Tibial nerve (tissue), 4 donors: ENCODE data around the gene MKKS. TPM values are rescaled to one million over a fixed set of nuclear protein-coding genes. Genes with fewer than 3 reads are reported as not detected.

Source experiments
- DNase-seq, 2 donors: peaks; one replicate each; pipeline ENCODE4 v3.0.0-alpha.2; 2019; ENCODE audit warnings: low spot score in 2 of 2
- H3K27ac ChIP-seq, 4 donors: fragments of 200-600 bp; sonication (generic) in 3 of 4; one replicate each; pipeline ENCODE4 v1.5.1; 2017 to 2019; ENCODE audit warnings: mild to moderate bottlenecking in 1 of 4
- H3K27me3 ChIP-seq, 2 donors: fragments of 200-600 bp; sonication (generic) in 1 of 2; one replicate each; pipeline versions ENCODE4 v1.5.1 to v1.6.0; 2017 to 2019
- H3K36me3 ChIP-seq, 3 donors: fragments of 200-600 bp; sonication (generic); one replicate each; pipeline ENCODE4 v1.5.1; 2018 to 2019
- H3K4me1 ChIP-seq, 4 donors: fragments of 200-600 bp; sonication (generic) in 3 of 4; one replicate each; pipeline ENCODE4 v1.5.1; 2017 to 2019
- H3K4me3 ChIP-seq, 4 donors: fragments of 200-600 bp; sonication (generic) in 3 of 4; one replicate each; pipeline ENCODE4 v1.5.1; 2017 to 2019; ENCODE audit warnings: mild to moderate bottlenecking in 1 of 4, moderate library complexity in 1 of 4
- H3K9me3 ChIP-seq, 4 donors: fragments of 200-600 bp; sonication (generic) in 3 of 4; one replicate each; pipeline ENCODE4 v1.5.1; 2017 to 2019
- CTCF ChIP-seq, 5 experiments: fragments of 200-600 bp in 3 of 5; fragments of 450-650 bp in 2 of 5; sonication (generic) in 3 of 5; IDR thresholded peaks; one replicate each; pipeline ENCODE4 v1.5.1; 2016 to 2019; ENCODE audit warnings: antibody characterized with exemption in 5 of 5, mild to moderate bottlenecking in 3 of 5, moderate library complexity in 2 of 5
- EP300 ChIP-seq, 2 donors: sonication (generic); formaldehyde crosslinking; IDR thresholded peaks; one replicate each; pipeline ENCODE4 v1.6.1; 2017; ENCODE audit warnings: antibody characterized with exemption in 2 of 2, mild to moderate bottlenecking in 1 of 2
- POLR2A ChIP-seq, 2 donors: fragments of 450-650 bp; IDR thresholded peaks; one replicate each; pipeline ENCODE4 v1.6.1; 2017; ENCODE audit warnings: antibody characterized with exemption in 2 of 2, mild to moderate bottlenecking in 2 of 2, moderate library complexity in 2 of 2
- WGBS, 2 donors: methylation state at CpG; one replicate each; pipeline ENCODE4 v1.1.5; 2018; 5-methylcytosine and 5-hydroxymethylcytosine counted together
- total RNA-seq, 4 donors: library from RNA; depleted of rRNA; stranded (reverse); fragments of >200 nt; gene quantifications; one replicate each; pipeline ENCODE4 v1.1.0, GENCODE V29; 2016

MKKS gene
- total RNA-seq, 4 donors from 2014 or later: 12.9 to 16.6 (median 16.0) TPM

DNA sequence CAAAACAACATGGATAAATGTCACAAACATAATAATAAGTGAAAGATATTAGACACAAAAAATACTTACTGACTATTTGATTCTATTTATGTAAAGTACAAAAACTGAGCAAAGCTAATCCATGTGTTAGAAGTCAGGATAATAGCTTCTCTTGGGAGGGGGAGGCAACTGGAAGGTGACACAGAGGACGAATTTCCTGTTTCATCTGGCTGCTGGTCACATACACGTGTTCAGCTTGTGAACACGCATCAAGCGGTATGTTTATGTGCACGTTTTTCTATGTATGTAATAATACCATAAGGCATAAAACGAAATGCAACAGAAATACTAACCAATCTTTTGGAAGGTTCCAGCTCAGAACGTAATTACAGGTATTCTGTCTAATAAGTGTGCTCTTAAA lies 54.3 kb downstream of the MKKS start:
- H3K4me3 ChIP-seq: no peak overlapping the region
- H3K9me3 ChIP-seq: no peaks in the 10 kb centered on the region
- no peaks in the 10 kb centered on the region for H3K4me1 ChIP-seq
- no peaks in the 10 kb centered on the region for H3K36me3 ChIP-seq
- TF ChIP-seq CTCF (IDR thresholded peaks at IDR 0.05) (no peak), POLR2A (IDR thresholded peaks at IDR 0.05) (no peak), EP300 (IDR thresholded peaks at IDR 0.05) (no peak)
- no peaks in the 10 kb centered on the region for H3K27me3 ChIP-seq
- 75 to 81% methylated on average over 7 of the region's 7 CpGs for WGBS, 2 donors
- DNase-seq: no peak
- H3K27ac ChIP-seq: no peak overlapping the region

DNA sequence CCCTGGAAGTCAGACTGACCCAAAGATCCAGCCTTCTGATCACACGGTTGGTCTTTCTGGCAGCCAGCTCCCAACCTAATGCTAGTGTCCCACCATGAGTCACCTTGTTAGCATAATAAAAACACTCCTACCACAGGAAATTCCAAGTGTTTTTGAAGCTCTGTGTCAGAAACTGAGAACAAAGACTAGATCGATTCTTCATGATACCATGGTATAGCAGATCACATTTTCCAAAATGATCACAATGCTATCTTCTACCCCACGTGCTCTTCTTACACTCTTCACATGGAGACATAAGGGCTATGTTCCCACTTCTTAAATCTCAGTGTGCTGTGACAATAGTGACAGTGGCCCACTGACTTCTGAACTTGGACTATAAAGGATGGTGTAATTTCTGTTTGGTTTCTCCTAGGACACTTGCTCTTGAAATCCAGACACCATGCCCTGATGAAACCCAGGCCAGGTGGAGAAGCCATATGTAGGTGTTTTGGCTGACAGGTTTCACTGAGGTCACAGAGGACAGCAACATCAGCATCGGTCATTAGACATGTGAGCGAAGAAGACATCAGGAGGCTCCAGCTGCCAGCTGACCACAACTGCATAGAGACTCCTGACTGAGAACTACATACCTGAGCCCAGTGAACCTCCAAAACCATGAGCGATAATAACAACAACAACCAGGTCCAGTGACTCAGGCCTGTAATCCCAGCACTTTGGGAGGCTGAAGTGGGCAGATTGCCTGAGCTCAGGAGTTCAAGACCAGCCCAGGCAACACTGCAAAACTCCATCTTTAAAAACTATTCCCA lies 57.5 kb downstream of the MKKS start:
- no peak for DNase-seq
- H3K9me3 ChIP-seq: no peaks in the 10 kb centered on the region
- 79 to 81% methylated on average over 6 of the region's 6 CpGs for WGBS, 2 donors
- no peak overlapping the region for H3K4me3 ChIP-seq
- no peak overlapping the region for H3K27ac ChIP-seq
- H3K4me1 ChIP-seq: no peaks in the 10 kb centered on the region
- no peaks in the 10 kb centered on the region for H3K36me3 ChIP-seq
- TF ChIP-seq EP300 (IDR thresholded peaks at IDR 0.05): no peak
- no peak for TF ChIP-seq POLR2A (IDR thresholded peaks at IDR 0.05)
- TF ChIP-seq CTCF (IDR thresholded peaks at IDR 0.05): no peak
- no peaks in the 10 kb centered on the region for H3K27me3 ChIP-seq

DNA sequence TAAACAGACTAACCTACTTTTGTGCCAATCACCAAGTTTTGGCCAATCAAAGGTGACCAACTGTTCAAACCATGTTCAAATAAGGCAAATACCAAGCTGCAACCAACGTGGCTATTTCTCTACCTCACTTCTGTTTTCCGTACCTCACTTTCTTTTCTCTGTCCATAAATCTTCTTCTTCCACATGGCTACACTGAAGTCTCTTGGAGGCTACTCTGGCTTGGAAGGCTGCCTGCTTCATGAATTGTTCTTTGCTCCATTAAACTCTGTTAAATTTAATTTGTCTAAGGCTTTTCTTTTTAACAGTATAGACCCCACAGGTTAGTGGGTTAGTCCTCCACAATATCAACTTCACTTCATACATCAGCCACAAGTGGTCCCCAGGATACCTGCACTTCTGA lies 58.8 kb downstream of the MKKS start:
- Histone ChIP-seq H3K4me1 (no peaks in the 10 kb centered on the region), H3K36me3 (no peaks in the 10 kb centered on the region), H3K4me3 (no peak overlapping the region), H3K9me3 (no peaks in the 10 kb centered on the region), H3K27ac (no peak overlapping the region), H3K27me3 (no peaks in the 10 kb centered on the region)
- no peak for DNase-seq
- 70 to 77% methylated on average over 2 of the region's 2 CpGs for WGBS, 2 donors
- TF ChIP-seq POLR2A (IDR thresholded peaks at IDR 0.05) (no peak), CTCF (IDR thresholded peaks at IDR 0.05) (no peak), EP300 (IDR thresholded peaks at IDR 0.05) (no peak)

DNA sequence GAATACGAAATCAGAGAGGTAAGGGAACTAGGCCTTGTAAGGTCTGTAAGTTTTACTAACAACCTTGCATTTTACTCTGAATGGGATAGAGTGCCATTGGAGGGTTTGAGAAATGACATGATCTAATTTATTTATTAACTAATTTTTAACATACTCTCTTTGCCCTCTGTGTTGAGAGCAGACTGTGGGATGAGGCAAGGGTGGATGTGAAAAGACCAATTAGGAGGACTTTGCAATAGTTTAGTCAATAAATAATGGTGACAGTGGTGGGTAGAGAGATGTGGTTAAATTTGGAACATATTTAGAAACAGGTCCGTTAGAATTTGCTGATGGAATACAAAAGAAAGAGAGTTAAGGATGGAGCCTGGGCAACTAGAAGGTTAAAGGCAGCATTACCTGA lies 60.0 kb downstream of the MKKS start:
- Histone ChIP-seq H3K27me3 (no peaks in the 10 kb centered on the region), H3K36me3 (no peaks in the 10 kb centered on the region), H3K9me3 (no peaks in the 10 kb centered on the region), H3K27ac (no peak overlapping the region), H3K4me3 (no peak overlapping the region), H3K4me1 (no peaks in the 10 kb centered on the region)
- no peak for DNase-seq
- no peak for TF ChIP-seq EP300 (IDR thresholded peaks at IDR 0.05)
- no peak for TF ChIP-seq POLR2A (IDR thresholded peaks at IDR 0.05)
- TF ChIP-seq CTCF (IDR thresholded peaks at IDR 0.05): no peak
- 77 to 83% methylated on average over 2 of the region's 2 CpGs for WGBS, 2 donors

- H3K27ac ChIP-seq: no peak overlapping the region
- H3K4me1 ChIP-seq: no peaks in the 10 kb centered on the region
- H3K36me3 ChIP-seq: no peaks in the 10 kb centered on the region
- DNase-seq: no peak
- H3K27me3 ChIP-seq: no peaks in the 10 kb centered on the region
- TF ChIP-seq CTCF (IDR thresholded peaks at IDR 0.05): no peak
- TF ChIP-seq EP300 (IDR thresholded peaks at IDR 0.05): no peak
- TF ChIP-seq POLR2A (IDR thresholded peaks at IDR 0.05): no peak
- H3K4me3 ChIP-seq: no peak overlapping the region
- H3K9me3 ChIP-seq: no peaks in the 10 kb centered on the region
These were observed 62.6 kb downstream of the MKKS start for GRCh38 chr20:10371467-10371866.
